Left forelimb (tissue), 1 donor: ENCODE results near the gene SRGAP1.
"Not testable (repeated sequence)": the region's sequence is repeated elsewhere in the genome, so short reads cannot be mapped to it uniquely, and the experiment has no call there.

Experiments used
- DNase-seq: peaks from one replicate; pipeline ENCODE4 v3.0.0-alpha.2; 2018; ENCODE audit warnings: low spot score

The SRGAP1 gene

GRCh38 chr12:63838411-63838810, 6.1 kb upstream of the SRGAP1 start:
- DNase-seq, result no peak

DNA sequence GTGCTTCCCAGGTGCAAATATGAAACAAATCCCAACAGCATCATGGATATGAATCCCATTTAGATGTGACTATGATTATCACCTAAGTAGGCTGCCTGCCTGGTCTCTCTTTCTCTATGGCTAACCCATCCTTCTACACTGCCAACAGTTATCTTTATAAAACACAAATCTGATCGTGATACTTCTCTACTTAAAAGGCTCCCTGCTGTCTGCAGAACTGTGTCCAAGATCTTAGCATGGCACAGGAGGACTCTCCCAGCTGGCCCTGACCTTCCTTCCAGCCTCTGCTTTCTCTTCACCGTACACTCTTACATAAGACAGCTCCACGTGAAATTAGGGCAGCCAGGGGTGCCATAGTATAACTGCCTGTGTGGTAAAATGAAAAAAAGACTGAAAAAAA, 3.5 kb upstream of the SRGAP1 start:
- DNase-seq, result no peak

- no peak for DNase-seq
Observed at GRCh38 chr12:63841571-63841970, 2.9 kb upstream of the SRGAP1 start.

DNA sequence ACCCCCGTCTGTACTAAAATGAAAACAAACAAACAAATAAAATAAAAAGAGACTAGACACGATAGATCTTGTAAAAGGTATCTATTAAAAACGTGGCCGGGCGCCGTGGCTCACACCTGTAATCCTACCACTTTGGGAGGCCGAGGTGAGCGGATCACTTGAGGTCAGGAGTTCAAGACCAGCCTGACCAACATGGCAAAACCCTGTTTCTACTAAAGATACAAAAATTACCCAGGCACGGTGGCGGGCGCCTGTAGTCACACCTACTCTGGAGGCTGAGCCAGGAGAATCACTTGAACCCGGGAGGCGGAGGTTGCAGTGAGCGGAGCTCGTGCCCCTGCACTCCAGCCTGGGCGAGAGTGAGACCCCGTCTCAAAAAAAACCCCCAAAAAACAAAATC, 1.8 kb upstream of the SRGAP1 start:
- not testable (repeated sequence) for DNase-seq

DNA sequence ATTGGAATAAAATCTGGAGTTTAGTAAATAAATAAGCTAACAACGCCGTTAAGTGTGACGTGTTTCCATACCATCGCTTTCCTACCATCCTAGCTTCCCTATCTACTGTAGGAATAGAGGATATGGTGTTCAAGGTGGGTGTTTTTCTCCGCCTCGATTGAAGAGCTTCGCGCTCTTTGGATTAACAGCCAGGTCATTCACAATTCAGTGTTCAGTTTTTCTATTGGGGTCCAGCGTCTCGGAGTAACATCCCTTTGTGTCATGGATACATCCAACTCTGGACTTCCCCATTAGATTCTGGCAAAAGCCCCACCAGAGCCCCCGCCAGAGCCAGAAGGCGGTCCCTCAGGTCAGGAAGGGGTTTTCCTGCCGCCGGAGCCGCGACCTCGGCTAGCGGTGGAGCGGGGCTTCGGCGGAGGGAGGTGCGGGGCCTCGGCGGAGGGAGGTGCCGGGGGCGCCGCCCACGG, 1.2 kb upstream of the SRGAP1 start:
- no peak for DNase-seq

DNA sequence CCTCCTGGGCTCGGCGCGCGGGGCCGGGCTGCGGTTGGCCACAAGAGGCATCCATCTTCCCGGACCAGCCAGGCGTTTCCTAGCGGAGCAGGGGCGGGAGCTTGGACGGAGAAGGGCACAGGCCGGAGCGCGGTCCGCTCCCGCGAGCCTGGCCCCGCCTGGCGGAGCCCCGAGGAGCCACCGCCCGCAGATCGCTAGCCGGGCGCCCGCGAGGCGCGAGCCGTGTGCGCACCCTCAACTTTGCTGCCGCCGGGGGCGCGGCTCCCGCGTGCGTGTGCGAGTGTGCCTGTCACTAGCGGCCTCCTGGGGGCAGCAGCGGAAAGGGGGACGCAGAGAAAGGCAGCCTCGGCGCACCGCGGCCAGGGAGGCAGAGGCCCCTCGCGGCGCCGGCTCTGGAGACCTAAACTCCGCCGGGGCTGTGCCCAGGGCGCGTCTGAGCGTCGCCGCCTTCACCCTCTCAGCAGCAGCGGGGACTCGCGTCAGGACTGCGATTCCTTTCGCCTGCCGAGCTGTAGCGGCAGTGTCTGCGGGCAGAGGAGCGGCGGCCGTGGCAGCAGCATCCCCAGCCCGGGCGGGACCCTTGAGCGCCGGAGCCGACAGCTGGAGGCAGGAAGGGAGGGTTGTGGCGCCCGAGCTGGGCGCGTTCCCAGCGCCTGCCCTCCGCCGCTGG, 644 bp upstream of the SRGAP1 start:
- DNase-seq, result peak; percentile 93

GRCh38 chr12:63845726-63846125, 1.2 kb downstream of the SRGAP1 start:
- no peak for DNase-seq

DNA sequence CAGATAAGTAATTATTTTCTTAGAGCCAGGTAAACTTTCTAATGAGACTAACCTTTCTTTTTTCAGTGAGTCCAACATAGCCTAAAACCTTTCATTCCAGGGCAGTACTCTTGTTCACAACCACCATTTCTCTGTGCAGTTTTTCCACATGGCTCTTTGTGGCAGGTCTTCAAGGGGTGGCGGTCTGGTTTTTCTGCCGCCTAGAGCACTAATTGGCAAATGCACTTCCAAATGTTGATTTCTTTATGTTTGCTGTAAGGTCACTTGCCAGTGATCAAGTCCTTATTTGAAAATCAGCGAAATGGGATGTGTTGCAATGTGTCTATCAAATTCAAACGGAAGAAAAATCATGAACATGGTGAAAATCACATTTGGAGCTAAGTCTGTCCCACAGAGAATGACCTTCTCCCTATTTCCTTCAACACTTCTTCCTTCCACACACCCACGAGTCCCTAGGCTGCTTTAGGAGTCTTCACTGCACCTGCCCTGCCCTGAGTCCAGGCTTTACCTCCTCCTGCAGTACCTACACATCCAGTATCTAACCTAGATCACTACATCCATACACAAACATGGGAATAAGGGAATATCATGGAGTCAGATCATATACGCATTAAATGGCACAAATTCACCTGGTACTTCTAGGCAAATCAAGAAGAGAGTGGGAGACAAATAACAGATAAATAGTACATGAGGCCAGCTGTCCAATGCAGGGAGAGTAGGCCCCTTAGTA, 1.9 kb downstream of the SRGAP1 start:
- DNase-seq, result no peak

DNA sequence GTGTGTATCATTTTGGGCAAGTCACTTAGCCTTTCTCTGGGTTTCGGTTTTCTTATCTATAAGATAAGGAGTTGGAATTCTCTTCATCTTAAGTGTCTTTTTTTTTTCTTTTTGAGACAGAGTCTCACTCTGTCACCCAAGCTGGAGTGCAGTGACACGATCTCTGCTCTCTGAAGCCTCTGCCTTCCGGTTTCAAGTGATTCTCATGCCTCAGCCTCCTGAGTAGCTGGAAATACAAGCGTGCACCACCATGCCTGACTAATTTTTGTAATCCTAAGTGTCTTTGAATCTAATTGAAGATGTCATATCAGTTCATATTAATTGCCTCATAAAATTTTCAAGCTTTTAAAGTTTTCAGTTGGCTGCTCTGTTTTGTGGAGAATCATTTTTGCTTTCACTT, 4.0 kb downstream of the SRGAP1 start:
- no peak for DNase-seq

DNA sequence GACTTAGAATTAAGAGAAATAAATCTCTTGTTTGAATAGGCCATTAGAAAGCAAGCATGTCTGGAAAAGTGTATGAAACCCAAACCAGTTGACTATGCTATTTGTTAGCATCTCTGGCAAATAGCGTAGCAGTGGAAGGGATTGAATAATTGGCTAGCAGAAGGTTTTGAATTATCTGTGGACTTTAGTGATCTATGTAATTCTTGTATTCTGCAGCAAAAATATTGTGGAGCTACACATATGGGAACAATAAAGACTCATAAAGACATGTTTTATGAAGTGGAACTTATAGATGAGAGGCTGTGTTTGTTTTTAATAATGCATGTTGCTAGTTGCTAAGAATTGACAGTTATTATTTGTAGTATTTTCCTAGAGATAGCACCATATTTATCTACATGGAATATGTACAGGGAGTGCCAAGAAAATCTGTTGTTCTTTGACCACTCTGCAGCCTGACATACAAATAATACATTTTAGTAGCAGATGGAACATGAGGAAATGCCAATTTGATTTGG, 4.7 kb downstream of the SRGAP1 start:
- no peak for DNase-seq

DNA sequence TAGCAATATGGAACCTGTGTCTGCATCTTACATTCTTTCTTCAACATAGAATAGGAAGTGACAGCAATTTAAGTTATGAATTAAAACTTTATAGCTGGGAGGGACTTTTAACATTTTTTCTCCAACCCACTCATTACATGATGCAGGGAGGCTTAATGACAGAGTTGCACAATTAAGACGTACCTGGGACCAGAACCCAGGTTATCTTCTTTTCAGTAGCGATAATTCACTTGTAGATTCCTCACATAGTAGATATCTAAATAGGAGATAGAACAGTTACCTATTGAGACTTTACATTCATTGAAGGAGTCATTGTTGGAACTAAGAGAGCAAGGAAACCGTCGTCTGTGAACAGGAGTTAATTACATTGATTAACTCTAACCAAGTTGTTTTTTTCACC, 5.1 kb downstream of the SRGAP1 start:
- DNase-seq, result no peak

GRCh38 chr12:63853978-63854377, 9.5 kb downstream of the SRGAP1 start:
- no peak for DNase-seq

GRCh38 chr12:63855299-63855698, 10.8 kb downstream of the SRGAP1 start:
- DNase-seq, result no peak

DNA sequence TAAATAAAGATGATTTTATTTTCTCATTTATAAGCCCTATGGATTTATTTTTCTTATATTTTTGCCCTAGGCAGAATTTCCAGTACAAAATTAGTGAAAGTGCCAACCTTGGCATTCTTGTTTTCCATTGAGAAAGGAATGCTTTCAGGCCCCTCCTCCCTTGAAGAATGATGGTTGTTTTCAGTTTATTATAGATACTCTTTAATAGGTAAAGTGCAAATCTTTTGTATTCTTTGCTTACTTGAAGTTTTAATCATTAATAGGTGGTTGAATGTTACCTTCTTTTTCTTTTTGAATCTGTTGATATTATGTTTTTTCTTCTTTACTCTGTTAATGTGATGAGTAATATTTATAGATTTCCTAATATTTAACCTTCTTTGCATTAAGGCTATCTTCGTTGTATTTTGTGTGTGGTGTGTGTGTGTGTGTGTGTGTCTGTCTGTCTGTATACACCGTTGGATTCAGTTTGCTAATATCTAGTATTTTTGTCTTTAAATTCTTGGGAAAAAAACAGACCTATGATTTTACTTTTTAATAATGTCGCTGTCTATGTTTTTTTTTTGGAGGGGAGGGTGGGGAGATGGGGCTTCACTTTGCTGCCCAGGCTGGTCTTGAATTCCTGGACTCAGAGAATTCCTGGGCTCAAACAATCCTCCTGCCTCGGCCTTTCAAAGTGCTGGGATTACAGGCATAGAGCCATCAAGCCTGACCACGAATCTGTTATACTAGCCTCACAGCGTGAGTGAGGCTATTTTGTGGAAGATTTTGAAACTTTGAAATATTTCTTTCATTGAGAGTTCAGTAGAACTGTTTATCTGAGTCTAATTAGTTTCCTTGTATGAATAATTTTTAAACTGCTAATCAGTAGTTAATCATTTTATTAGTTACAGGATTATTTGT, 13.5 kb downstream of the SRGAP1 start:
- DNase-seq, result no peak

DNA sequence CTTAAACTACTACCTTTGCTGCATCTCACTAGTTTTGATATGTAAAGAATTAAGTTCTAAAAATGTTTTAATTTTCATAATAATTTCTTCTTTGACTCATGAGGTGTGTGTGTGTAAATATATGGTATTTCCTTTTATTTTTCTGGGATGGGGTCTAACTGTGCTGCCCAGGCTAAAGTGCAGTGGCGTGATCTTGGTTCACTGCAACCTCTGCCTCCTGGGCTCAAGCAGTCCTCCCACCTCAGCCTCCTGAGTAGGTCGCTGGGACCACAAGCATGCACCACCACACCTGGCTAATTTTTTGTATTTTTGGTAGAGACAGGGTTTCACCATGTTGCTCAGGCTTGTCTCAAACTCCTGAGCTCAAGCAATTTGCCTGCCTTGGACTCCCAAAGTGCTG, 15.4 kb downstream of the SRGAP1 start:
- not testable (repeated sequence) for DNase-seq

DNA sequence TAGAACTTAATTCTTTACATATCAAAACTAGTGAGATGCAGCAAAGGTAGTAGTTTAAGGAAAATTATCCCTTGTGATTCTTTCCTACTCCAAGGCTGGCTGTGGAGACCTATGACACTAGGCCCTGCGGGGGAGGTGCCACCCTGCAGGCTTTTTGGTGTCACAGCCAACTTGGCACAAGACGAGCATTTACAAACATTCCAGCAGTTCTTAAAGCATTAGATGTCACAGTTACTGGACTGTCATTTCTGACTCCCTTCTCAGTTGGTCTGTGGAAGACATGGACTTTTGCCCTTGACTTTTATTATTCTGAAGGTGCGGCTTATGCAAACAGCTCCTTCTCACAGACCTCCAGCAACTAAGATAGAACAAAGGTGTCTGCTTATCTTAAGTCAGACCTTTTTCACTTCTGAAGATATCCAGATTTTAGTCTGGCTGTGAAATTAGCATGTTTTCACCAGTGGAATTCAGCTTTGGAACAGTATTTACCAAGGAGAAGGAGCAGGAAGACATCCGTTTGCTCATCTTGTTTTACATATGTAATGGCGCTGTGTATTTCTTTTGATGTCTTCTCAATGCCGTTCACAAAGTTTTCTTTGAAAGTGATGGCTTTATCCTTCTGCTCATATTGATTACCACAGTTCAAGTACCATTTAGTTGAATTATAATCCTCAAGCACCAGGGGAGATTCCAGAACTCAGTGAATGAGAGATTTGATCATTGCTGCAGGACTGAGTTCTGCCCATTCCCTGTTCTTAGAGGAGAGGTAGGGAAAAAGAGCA, 17.9 kb downstream of the SRGAP1 start:
- DNase-seq, result no peak

DNA sequence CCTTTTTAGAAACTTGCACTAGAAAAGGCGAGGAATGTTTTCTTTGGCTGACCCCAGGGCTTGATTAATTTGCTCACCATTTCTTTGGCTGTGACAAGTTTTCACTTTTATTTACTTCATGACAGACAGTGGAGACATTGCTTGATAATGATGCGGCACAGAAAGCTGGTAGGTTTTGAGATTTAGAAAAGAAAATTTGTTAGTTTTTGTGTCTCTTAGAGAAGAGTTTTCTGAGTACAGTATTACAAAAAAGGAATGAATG, 18.4 kb downstream of the SRGAP1 start:
- no peak for DNase-seq

DNA sequence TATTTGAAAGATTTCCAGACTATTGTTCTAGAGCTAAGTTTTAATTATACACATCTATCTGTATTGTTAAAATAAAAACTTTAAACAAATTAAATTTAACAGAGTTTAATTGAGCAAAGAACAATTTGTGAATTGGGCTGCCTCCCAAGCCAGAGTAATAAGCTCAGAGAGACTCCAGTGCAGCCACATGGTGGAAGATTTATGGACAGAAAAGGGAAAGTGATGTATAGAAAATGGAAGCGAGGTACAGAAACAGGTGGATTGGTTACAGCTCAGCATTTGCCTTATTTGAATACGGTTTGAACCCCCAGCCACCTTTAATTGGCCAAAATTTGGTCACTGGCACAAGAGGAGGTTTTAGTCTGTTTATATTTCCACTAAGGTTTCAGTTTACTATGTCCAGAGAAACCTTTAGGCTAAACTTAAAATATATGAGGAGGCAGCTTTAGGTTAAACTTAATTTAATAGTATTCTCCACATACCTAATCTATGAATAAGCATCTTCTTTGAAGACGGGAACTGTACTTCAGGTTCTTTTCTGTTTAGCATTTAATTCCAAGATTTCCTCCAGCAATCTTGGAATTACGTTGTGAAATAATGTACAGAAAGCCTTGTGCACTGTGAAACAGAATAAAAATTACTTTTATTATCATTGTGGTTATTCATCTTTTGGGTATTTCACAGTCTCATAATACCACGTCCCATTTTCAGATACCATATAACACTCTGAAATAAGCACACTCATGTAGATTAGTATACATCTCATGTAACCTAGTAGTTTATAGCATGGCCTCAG, 19.4 kb downstream of the SRGAP1 start:
- DNase-seq, result no peak

GRCh38 chr12:63864454-63864706, 19.9 kb downstream of the SRGAP1 start:
- DNase-seq, result no peak

- DNase-seq, result no peak
Observed at GRCh38 chr12:63865448-63865847, 20.9 kb downstream of the SRGAP1 start.

- no peak for DNase-seq
Observed at GRCh38 chr12:63867053-63867452, 22.6 kb downstream of the SRGAP1 start.
